NOMO-1 (cell line): ENCODE results near the gene KCNRG.
"Not testable (repeated sequence)": the region's sequence is repeated elsewhere in the genome, so short reads cannot be mapped to it uniquely, and the experiment has no call there.

Experiments
- DNase-seq, 2 experiments: peaks; one replicate each; lab custom pipeline; 2025; ENCODE audit not compliant: unreplicated experiment in 2 of 2; lab: John Stamatoyannopoulos, UW

KCNRG gene

GRCh38 chr13:50011461-50011860 is 3.8 kb upstream of the KCNRG start:
- DNase-seq = no peak

GRCh38 chr13:50012396-50013169 is 2.7 kb upstream of the KCNRG start:
- DNase-seq = no peak

DNA sequence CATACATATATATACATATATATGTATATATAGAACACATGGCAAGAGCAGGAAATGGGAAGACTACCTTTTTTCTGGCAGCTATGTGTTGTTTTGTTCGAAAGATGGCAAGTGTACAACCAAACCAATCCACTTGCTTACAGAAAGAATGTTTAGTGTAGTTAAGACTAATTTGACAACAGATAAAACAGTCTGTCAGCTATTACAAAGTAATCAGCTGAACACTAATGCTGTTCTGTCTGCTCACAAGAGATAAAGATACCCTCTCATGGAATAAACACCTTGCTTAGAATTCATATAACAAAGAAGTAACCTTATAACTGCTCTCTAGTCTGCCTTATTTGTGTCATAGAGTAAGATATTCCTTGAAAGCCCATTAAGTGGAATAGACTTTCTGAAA is 858 bp upstream of the KCNRG start:
- DNase-seq = no peak

- DNase-seq = no peak
Observed at GRCh38 chr13:50015750-50016149, 506 bp downstream of the KCNRG start.

- DNase-seq = no peak
Observed at GRCh38 chr13:50016444-50016843, 1.2 kb downstream of the KCNRG start.

DNA sequence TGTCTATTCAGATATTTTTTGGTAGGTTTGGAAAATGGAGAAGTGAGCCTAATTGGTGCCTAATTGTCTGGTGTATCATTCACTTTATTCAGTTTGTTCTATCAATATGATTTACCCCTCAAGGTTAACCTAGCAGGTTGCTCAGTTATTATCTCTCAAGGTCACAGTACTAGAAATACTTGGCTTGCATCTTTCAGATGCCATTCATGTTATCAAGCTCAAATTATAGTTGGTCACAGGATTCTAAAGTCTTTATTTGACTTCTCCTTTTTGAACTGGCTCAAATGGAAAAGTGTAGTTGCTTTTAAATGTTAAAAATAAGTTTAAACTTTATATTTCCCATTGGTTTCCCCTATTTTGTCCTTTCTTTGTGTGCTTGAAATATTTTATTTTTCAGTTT is 2.6 kb downstream of the KCNRG start:
- DNase-seq = no peak

DNA sequence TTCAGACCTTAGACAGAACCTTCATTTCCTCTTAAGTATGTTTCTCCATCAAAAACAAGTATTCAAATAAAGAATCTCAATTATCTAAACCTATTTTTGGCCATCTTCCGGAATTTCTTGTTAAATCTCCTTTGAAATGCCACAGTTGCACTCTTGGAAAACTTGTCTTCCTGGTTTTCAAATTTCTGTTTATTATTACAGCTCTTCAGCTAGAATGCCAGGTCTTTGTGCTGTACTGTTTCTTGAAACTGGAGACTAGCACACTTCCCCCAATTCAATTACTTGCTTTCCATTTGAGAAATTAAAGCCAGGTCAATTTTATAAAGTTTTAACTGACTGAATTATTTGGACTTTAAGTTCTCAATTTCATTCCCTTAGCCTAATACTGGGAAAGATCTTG is 10.2 kb downstream of the KCNRG start:
- no peak for DNase-seq

DNA sequence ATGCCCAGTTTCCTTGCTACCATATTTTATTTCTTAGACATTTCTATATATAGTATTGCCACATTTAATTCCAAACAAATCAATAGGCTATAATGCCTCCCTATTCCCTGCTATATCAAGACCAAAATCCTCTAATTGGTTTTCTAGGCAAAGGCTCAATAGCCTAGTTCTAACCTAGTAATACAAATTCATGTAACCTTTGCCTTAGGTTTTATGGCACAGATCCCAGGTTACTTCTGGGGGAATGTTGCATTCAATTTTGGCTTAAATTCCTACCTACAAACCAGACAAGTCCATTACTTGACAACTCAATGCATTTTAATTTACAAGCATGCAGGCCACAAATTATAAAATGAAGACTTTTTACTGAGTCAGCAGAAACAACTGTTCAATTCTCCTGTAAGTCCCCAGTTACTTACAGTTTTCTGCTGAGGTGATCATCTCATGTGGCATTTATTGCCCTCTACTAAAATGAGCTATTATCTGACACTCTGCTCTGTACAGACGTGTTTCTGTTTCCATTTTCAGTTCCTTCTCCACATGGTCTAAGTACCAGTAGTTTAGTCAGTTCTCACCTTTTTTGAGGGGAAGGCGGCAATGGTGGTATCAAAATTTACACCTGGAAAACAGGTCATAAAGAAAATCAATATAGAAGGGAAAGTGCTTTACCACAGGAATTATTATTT is 11.7 kb downstream of the KCNRG start:
- no peak for DNase-seq

GRCh38 chr13:50030315-50030714 is 15.1 kb downstream of the KCNRG start:
- DNase-seq = no peak

- DNase-seq = no peak
Observed at GRCh38 chr13:50033725-50034124, 18.5 kb downstream of the KCNRG start.

- no peak for DNase-seq
Observed at GRCh38 chr13:50037788-50038187, 22.5 kb downstream of the KCNRG start.

DNA sequence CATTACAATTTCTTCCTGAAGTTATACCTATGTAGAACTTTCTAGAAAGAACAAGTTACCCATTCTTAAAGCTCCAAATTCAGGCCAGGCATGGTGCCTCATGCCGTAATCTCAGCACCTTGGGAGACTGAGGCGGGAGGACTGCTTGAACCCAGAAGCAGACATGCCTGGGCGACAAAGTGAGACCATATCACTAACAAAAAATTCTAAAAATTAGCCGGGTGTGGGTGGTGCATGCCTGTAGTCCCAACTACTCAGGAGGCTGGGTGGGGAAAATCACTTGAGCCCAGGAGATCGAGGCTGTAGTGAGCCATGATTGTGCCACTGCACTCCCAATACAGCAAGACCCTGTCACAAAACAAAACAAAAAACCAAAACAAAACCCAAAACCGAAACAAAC is 23.0 kb downstream of the KCNRG start:
- DNase-seq = no peak

- DNase-seq = no peak
Observed at GRCh38 chr13:50052478-50052877, 37.2 kb downstream of the KCNRG start.

GRCh38 chr13:50053844-50054243 is 38.6 kb downstream of the KCNRG start:
- no peak for DNase-seq

GRCh38 chr13:50055454-50055853 is 40.2 kb downstream of the KCNRG start:
- DNase-seq = no peak

DNA sequence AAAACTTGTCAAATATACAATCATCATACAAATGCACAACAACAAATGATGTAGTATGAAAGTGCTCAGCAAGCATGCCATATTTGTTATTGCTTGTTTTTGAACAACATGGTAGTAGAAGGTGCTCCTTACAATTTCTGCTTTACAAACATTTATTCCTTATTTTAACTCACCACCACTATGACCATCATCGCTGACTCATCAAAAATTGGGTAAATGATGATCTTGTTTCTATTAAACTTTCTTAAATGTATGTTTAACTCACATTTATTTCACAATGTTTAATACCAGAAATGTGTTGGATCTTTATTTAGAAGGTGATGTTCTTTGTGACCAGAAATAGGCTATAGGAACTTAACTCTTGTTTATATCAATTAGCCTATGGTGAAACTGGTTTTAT is 45.5 kb downstream of the KCNRG start:
- no peak for DNase-seq

GRCh38 chr13:50062336-50062735 is 47.1 kb downstream of the KCNRG start:
- not testable (repeated sequence) for DNase-seq

DNA sequence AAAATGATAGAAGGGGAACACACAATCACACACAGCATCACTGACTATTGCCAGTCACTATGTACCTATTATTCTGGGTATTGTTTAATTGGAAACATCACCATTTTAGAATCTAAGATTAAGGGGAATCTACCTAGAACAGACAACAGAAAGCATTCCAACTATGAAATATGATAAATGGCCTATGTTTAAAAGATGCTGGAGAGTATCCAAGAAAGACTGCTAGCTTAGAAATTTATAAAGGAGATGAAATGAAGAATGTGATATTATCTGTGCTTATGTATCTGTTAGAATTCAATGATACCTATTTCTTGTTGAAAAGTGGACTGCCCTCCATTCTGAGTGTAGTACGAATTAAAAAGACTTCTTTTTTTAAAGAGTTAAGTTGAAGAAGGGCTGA is 50.5 kb downstream of the KCNRG start:
- DNase-seq = no peak

DNA sequence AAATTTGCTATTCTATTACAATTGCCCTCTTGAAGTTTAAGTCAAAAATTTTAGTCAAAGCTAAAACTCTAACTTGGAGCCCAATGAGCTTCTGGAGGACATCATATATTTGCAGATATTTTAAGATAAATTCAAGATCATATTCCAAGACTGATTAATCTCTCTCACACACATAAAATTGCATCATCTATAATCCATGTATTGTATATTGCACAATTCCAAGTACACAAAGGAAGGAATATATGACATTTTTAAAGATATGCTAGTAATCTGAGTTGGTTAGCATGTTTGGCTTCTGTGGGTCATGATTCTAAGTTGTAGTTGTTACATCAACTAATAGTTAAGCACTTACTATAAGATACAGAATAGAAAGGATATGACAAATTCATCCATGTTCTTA is 53.3 kb downstream of the KCNRG start:
- no peak for DNase-seq

GRCh38 chr13:50069261-50069660 is 54.0 kb downstream of the KCNRG start:
- DNase-seq = peak in 1 of 2 experiments; percentile 49

DNA sequence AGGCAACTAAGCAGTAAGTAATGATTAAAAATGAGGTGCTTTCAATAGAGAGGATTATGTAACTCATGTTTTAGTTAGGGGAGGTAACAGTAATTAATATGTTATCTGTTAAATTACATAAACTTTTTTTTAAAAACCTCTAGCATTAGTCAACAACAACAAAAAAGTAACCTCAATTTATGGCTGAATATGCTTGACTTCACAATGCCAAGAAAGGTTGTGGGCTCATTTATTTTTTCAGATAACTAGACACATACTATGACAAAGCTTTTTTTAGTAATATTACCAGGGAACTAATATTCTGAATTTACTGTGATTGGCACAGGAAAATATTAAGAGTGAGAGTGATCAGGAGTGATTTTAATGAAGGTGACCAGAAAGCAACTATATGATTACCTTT is 54.9 kb downstream of the KCNRG start:
- no peak for DNase-seq
